ENCODE data around the gene CPEB1. TPM values are rescaled to one million over a fixed set of nuclear protein-coding genes. Genes with fewer than 3 reads are reported as not detected.
"Not testable (repeated sequence)": the region's sequence is repeated elsewhere in the genome, so short reads cannot be mapped to it uniquely, and the experiment has no call there.

The CPEB1 gene
- total RNA-seq, 2 experiments from 2014 or later, result 1.2 to 1.6 TPM

GRCh38 chr15:82530006-82530405, 117.2 kb downstream of the CPEB1 start:
- Mint-ChIP-seq H3K4me3 (no peak overlapping the region), H3K9me3 (no peaks in the 10 kb centered on the region), H3K36me3 (ENCODE audit: low read depth) (peaks cover 9% of the 10 kb centered on the region), H3K4me1 (ENCODE audit: low read depth) (peaks cover 15% of the 10 kb centered on the region), H3K27ac (no peak overlapping the region), H3K27me3 (no peaks in the 10 kb centered on the region)
- CTCF ChIA-PET, result interaction anchor here (1.2 to 1.8 kb wide), 4 partner anchors 10 to 483 kb away, joined by 3 to 35 read pairs (median 7); partner anchors contain the start of gene RPS17
- no peak for ATAC-seq
- POLR2A ChIA-PET, result interaction anchor here (4.1 kb wide), 1 partner anchor 10 kb away, joined by 48 read pairs; the partner anchor contains the start of gene RPS17
- no peak for DNase-seq
- TF ChIP-seq CTCF (IDR thresholded peaks at IDR 0.05), result no peak
- intact Hi-C loops (cut with micrococcal nuclease), result loop anchor here (10.0 kb wide), 2 partner anchors 485 to 1235 kb away; partner anchors contain the start of gene C15orf40

- H3K4me3 Mint-ChIP-seq; POLR2A ChIA-PET; intact Hi-C loops (cut with micrococcal nuclease); H3K27ac Mint-ChIP-seq; ATAC-seq; H3K36me3 Mint-ChIP-seq (ENCODE audit: low read depth); H3K9me3 Mint-ChIP-seq; H3K4me1 Mint-ChIP-seq (ENCODE audit: low read depth); CTCF ChIA-PET; H3K27me3 Mint-ChIP-seq; DNase-seq: not testable (repeated sequence)
Observed at GRCh38 chr15:82513587-82513986, 133.6 kb downstream of the CPEB1 start.

- H3K36me3 Mint-ChIP-seq (ENCODE audit: low read depth); DNase-seq; H3K27ac Mint-ChIP-seq; CTCF ChIA-PET; H3K27me3 Mint-ChIP-seq; H3K9me3 Mint-ChIP-seq; POLR2A ChIA-PET; ATAC-seq; H3K4me1 Mint-ChIP-seq (ENCODE audit: low read depth); H3K4me3 Mint-ChIP-seq; intact Hi-C loops (cut with micrococcal nuclease): not testable (repeated sequence)
Observed at GRCh38 chr15:82507693-82508092, 139.5 kb downstream of the CPEB1 start.

- DNase-seq; intact Hi-C loops (cut with micrococcal nuclease); H3K4me3 Mint-ChIP-seq; POLR2A ChIA-PET; CTCF ChIA-PET; H3K27ac Mint-ChIP-seq; H3K4me1 Mint-ChIP-seq (ENCODE audit: low read depth); H3K27me3 Mint-ChIP-seq; ATAC-seq; H3K36me3 Mint-ChIP-seq (ENCODE audit: low read depth); H3K9me3 Mint-ChIP-seq: not testable (repeated sequence)
Observed at GRCh38 chr15:82507087-82507486, 140.1 kb downstream of the CPEB1 start.

- H3K36me3 Mint-ChIP-seq (ENCODE audit: low read depth); H3K27ac Mint-ChIP-seq; DNase-seq; POLR2A ChIA-PET; H3K9me3 Mint-ChIP-seq; CTCF ChIA-PET; H3K4me1 Mint-ChIP-seq (ENCODE audit: low read depth); H3K27me3 Mint-ChIP-seq; H3K4me3 Mint-ChIP-seq; ATAC-seq; intact Hi-C loops (cut with micrococcal nuclease): not testable (repeated sequence)
Observed at GRCh38 chr15:82505842-82506241, 141.3 kb downstream of the CPEB1 start.

DNA sequence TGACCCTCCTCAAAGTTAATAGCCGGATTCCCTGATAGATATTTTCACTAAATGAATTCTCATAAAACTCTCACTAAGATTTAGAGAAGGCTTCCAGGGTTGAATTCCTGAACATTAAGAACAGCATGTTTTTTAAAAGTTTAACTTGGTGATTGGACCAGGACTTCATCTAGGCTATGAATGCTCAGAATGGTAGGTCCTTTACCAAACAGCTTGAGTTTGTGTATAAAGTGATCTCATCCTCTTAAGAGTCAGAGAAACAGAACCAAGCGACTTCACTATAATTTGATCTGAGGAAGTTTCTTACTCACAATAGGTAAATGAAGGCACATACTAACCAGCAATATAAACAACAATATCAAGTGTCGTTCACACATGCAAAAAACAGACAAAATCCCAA, 143.1 kb downstream of the CPEB1 start:
- intact Hi-C loops (cut with micrococcal nuclease); DNase-seq; CTCF ChIA-PET; H3K36me3 Mint-ChIP-seq (ENCODE audit: low read depth); H3K27me3 Mint-ChIP-seq; H3K9me3 Mint-ChIP-seq; H3K4me3 Mint-ChIP-seq; POLR2A ChIA-PET; ATAC-seq; H3K27ac Mint-ChIP-seq; H3K4me1 Mint-ChIP-seq (ENCODE audit: low read depth): not testable (repeated sequence)

DNA sequence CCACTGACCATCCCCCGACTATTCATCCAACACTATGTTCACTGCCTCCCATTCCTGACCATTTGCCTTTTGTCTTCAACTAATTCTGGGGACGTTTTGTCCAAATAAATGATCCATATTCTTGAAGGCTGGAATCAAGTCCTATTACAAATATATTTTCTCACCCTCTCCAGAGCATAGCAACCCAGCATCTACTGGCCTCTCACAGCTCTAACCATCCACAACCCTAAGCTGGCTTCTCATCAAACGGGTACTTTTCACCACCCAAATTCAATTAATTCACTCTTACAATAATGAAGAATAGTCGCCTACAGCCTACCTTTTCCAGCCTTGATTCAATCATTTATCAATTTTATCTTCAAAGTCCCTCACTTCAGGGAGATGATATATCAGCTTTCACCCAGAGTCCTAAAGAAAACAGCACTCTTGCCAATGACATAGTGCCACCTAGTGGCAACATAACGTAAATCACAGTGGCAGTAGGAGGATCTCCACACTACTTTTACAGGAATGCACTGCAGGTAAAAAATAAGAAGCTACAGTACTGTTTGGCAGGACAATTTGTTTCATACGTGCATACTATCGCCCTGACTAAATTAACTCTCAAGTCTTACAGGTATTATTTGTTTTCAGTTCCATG, 144.3 kb downstream of the CPEB1 start:
- ATAC-seq, result peak; percentile 80
- H3K4me3 Mint-ChIP-seq; H3K9me3 Mint-ChIP-seq; H3K36me3 Mint-ChIP-seq (ENCODE audit: low read depth); POLR2A ChIA-PET; H3K27ac Mint-ChIP-seq; intact Hi-C loops (cut with micrococcal nuclease); CTCF ChIA-PET; H3K4me1 Mint-ChIP-seq (ENCODE audit: low read depth); H3K27me3 Mint-ChIP-seq: not testable (repeated sequence)
- DNase-seq, result peak; percentile 30

- H3K36me3 Mint-ChIP-seq (ENCODE audit: low read depth); DNase-seq; H3K4me1 Mint-ChIP-seq (ENCODE audit: low read depth); H3K9me3 Mint-ChIP-seq; intact Hi-C loops (cut with micrococcal nuclease); ATAC-seq; CTCF ChIA-PET; H3K27me3 Mint-ChIP-seq; POLR2A ChIA-PET; H3K4me3 Mint-ChIP-seq; H3K27ac Mint-ChIP-seq: not testable (repeated sequence)
Observed at GRCh38 chr15:82500772-82501171, 146.4 kb downstream of the CPEB1 start.

- H3K36me3 Mint-ChIP-seq (ENCODE audit: low read depth); H3K4me3 Mint-ChIP-seq; H3K27me3 Mint-ChIP-seq; intact Hi-C loops (cut with micrococcal nuclease); DNase-seq; CTCF ChIA-PET; H3K9me3 Mint-ChIP-seq; ATAC-seq; H3K27ac Mint-ChIP-seq; H3K4me1 Mint-ChIP-seq (ENCODE audit: low read depth); POLR2A ChIA-PET: not testable (repeated sequence)
Observed at GRCh38 chr15:82497978-82498377, 149.2 kb downstream of the CPEB1 start.

Measured in activated CD8-positive, alpha-beta T cell treated with anti-CD3 and anti-CD28 coated beads for 36 hours (primary cell).